Kidney epithelial cell (primary cell): Measurements from ENCODE around the gene SYDE1. TPM values are rescaled to one million over a fixed set of nuclear protein-coding genes. Genes with fewer than 3 reads are reported as not detected.

ENCODE experiments used
- DNase-seq: peaks from one replicate; pipeline ENCODE4 v3.0.0-alpha.2; 2010; ENCODE audit warnings: low read depth
- H3K27me3 ChIP-seq: 2 replicates; pipeline ENCODE4 v1.6.0; 2011; ENCODE audit warnings: low read length; ENCODE audit not compliant: control insufficient read depth, insufficient read depth
- H3K36me3 ChIP-seq: 2 replicates; pipeline ENCODE4 v1.5.1; 2011; ENCODE audit warnings: low read length; ENCODE audit not compliant: control insufficient read depth, insufficient read depth
- H3K4me3 ChIP-seq: 2 replicates; pipeline ENCODE4 v1.5.1; 2011; ENCODE audit warnings: low read depth, mild to moderate bottlenecking, control low read depth, low read length
- total RNA-seq: library from RNA; depleted of rRNA; stranded (reverse); fragments of >200 nt; gene quantifications from 2 replicates; pipeline ENCODE4 v1.2.3, GENCODE V29; 2015
- TF ChIP-seq, protein P1 (sequence below): IDR thresholded peaks from 2 replicates; pipeline ENCODE4 v1.5.1; 2011; ENCODE audit warnings: mild to moderate bottlenecking, moderate library complexity, low read length, control low read depth, inconsistent platforms; ENCODE audit not compliant: insufficient read depth, poor library complexity, severe bottlenecking

SYDE1 gene
- total RNA-seq, 1 donor from 2014 or later = 28.4 TPM

DNA sequence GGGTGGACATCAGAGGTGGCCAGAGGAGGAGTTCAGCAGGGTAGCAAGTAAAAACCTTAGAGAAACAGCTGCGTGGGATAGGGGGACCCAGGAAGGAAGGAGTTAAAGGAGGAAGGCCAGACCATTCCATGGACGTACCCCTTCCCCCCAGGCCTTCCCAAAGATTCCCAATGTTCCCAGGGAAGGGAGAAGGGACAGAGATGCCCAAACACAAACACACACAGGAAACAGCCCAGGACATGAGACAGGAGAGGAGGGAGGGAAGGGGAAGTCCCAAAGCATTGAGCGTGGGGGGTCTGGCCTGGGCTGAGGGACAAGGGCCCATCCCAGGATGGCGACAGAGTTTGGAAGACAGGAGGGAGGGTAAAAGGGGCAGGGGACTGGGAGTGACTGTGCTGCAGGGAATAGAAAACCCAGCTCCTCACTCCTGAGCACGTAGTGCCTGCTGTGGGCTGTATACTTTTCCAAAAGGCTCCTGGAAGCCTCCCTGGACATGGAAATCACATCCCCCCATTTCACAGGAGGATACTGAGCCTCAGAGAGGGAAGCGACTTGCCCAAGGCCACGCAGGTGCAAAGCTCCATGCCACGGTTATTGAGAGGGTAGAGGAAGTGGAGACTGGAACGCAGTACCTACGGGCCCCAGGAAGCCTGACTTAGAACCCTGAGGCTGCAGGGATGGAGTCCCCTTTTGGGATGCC lies 1.1 kb downstream of the SYDE1 start:
- Histone ChIP-seq H3K36me3 (peaks cover 3% of the 10 kb centered on the region), H3K4me3 (peak overlapping the region; percentile 97), H3K27me3 (no peaks in the 10 kb centered on the region)
- DNase-seq = no peak
- TF ChIP-seq, protein P1, sequence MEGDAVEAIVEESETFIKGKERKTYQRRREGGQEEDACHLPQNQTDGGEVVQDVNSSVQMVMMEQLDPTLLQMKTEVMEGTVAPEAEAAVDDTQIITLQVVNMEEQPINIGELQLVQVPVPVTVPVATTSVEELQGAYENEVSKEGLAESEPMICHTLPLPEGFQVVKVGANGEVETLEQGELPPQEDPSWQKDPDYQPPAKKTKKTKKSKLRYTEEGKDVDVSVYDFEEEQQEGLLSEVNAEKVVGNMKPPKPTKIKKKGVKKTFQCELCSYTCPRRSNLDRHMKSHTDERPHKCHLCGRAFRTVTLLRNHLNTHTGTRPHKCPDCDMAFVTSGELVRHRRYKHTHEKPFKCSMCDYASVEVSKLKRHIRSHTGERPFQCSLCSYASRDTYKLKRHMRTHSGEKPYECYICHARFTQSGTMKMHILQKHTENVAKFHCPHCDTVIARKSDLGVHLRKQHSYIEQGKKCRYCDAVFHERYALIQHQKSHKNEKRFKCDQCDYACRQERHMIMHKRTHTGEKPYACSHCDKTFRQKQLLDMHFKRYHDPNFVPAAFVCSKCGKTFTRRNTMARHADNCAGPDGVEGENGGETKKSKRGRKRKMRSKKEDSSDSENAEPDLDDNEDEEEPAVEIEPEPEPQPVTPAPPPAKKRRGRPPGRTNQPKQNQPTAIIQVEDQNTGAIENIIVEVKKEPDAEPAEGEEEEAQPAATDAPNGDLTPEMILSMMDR = no peak

- no peak for DNase-seq
- no peaks in the 10 kb centered on the region for H3K27me3 ChIP-seq
- no peak overlapping the region for H3K4me3 ChIP-seq
- peaks cover 4% of the 10 kb centered on the region for H3K36me3 ChIP-seq
- TF ChIP-seq, protein P1 = no peak
Observed at GRCh38 chr19:15108845-15109767, 1.9 kb downstream of the SYDE1 start.

- Histone ChIP-seq H3K27me3 (no peaks in the 10 kb centered on the region), H3K4me3 (no peak overlapping the region), H3K36me3 (peaks cover 4% of the 10 kb centered on the region)
- TF ChIP-seq, protein P1 = no peak
- no peak for DNase-seq
Observed at GRCh38 chr19:15109768-15110417, 2.7 kb downstream of the SYDE1 start.

DNA sequence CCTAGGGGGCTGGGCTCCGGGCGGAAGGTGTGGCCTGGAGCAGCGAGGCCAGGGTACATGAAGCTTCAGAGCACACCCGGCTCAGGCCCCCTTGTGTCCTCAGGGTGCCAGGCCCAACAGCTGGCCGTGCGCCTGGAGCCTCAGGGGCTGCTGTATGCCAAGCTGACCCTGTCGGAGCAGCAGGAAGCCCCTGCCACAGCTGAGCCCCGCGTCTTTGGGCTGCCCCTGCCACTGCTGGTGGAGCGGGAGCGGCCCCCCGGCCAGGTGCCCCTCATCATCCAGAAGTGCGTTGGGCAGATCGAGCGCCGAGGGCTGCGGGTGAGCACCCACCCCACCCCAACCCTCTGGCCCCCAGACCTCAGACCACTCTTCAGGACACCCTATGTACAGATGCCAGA lies 3.2 kb downstream of the SYDE1 start:
- H3K36me3 ChIP-seq = peaks cover 4% of the 10 kb centered on the region
- no peak overlapping the region for H3K4me3 ChIP-seq
- no peak for DNase-seq
- no peaks in the 10 kb centered on the region for H3K27me3 ChIP-seq
- TF ChIP-seq, protein P1 = no peak

DNA sequence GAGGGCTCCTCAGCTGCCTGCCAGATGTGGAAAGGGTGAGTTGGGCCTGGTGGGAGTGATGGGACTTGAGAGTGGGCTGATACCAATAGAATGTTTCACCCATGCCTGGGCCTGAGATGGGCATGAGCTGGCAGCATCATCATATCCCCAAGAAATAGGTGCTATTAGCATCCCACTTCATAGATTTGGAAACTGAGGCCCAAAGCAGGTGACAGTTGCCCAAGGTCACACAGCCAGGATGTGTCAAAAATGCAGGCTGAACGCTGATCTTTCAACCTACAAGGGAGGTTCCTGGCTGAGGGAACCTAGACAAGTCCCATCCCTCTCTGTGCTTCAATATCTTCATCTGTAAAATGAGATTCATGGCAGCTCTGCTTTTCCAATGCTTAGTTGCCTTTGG lies 4.6 kb downstream of the SYDE1 start:
- Histone ChIP-seq H3K36me3 (peaks cover 5% of the 10 kb centered on the region), H3K27me3 (no peaks in the 10 kb centered on the region), H3K4me3 (no peak overlapping the region)
- TF ChIP-seq, protein P1 = no peak
- DNase-seq = no peak
